ENCODE measurements around the gene GTF2H1. TPM values are rescaled to one million over a fixed set of nuclear protein-coding genes. Genes with fewer than 3 reads are reported as not detected.
A peak's percentile ranks its signal among the peaks of the same experiment; 100 is the strongest.

Gene GTF2H1
- total RNA-seq, 1 experiment from 2014 or later = 83.4 TPM

GRCh38 chr11:18392434-18393321 is 70.3 kb downstream of the GTF2H1 start:
- H3K27me3 Mint-ChIP-seq (ENCODE audit: insufficient read depth, unreplicated experiment) = no peaks in the 10 kb centered on the region
- H3K4me1 Mint-ChIP-seq (ENCODE audit: insufficient read depth, unreplicated experiment) = peaks cover 18% of the 10 kb centered on the region
- BruUV-seq (replicated peaks) = no TSS peak
- H3K9me3 Mint-ChIP-seq (ENCODE audit: unreplicated experiment) = no peaks in the 10 kb centered on the region
- ChIA-PET CTCF (interaction anchor here (0.5 to 1.5 kb wide), 6 partner anchors 9 to 278 kb away, joined by 3 to 5 read pairs (median 4); no protein-coding TSS in a partner anchor), POLR2A (interaction anchor here (5.4 to 7.4 kb wide), 4 partner anchors 9 to 135 kb away, joined by 80 to 331 read pairs (median 152); partner anchors contain the start of genes GTF2H1, HPS5 and TSG101)
- intact Hi-C loops (cut with micrococcal nuclease) = no loop called here
- peak overlapping the region; percentile 49 for H3K4me3 Mint-ChIP-seq (ENCODE audit: unreplicated experiment)
- TF ChIP-seq CTCF (IDR thresholded peaks at IDR 0.05; ENCODE audit: unreplicated experiment) = no peak
- DNase-seq (ENCODE audit: unreplicated experiment) = peak; percentile 71
- H3K27ac Mint-ChIP-seq (ENCODE audit: low read depth, unreplicated experiment) = peak overlapping the region; percentile 88
- H3K36me3 Mint-ChIP-seq (ENCODE audit: insufficient read depth, unreplicated experiment) = peaks cover 31% of the 10 kb centered on the region

GRCh38 chr11:18393581-18394274 is 71.4 kb downstream of the GTF2H1 start:
- TSS peak; percentile 91 for BruUV-seq (replicated peaks)
- H3K27ac Mint-ChIP-seq (ENCODE audit: low read depth, unreplicated experiment) = peak overlapping the region; percentile 97
- ChIA-PET CTCF (interaction anchor here (0.6 to 2.5 kb wide), 5 partner anchors 10 to 279 kb away, joined by 3 to 24 read pairs (median 5); no protein-coding TSS in a partner anchor), POLR2A (interaction anchor here (0.6 to 7.4 kb wide), 29 partner anchors 10 to 1546 kb away, joined by 3 to 331 read pairs (median 4); partner anchors contain the start of genes GTF2H1, HPS5, SAA1 and SAA2)
- peaks cover 41% of the 10 kb centered on the region for H3K36me3 Mint-ChIP-seq (ENCODE audit: insufficient read depth, unreplicated experiment)
- peaks cover 18% of the 10 kb centered on the region for H3K4me1 Mint-ChIP-seq (ENCODE audit: insufficient read depth, unreplicated experiment)
- H3K27me3 Mint-ChIP-seq (ENCODE audit: insufficient read depth, unreplicated experiment) = no peaks in the 10 kb centered on the region
- DNase-seq (ENCODE audit: unreplicated experiment) = no peak
- peak overlapping the region; percentile 97 for H3K4me3 Mint-ChIP-seq (ENCODE audit: unreplicated experiment)
- TF ChIP-seq CTCF (IDR thresholded peaks at IDR 0.05; ENCODE audit: unreplicated experiment) = no peak
- intact Hi-C loops (cut with micrococcal nuclease) = loop anchor here (1.0 to 2.0 kb wide), 2 partner anchors 9 to 71 kb away; partner anchors contain the start of genes GTF2H1 and HPS5
- no peaks in the 10 kb centered on the region for H3K9me3 Mint-ChIP-seq (ENCODE audit: unreplicated experiment)

- intact Hi-C loops (cut with micrococcal nuclease) = loop anchor here (1.0 to 2.0 kb wide), 2 partner anchors 10 to 72 kb away; partner anchors contain the start of genes GTF2H1 and HPS5
- Mint-ChIP-seq H3K4me3 (ENCODE audit: unreplicated experiment) (peak within 1 kb of the TSS; percentile 97), H3K9me3 (ENCODE audit: unreplicated experiment) (no peaks in the 10 kb centered on the region), H3K36me3 (ENCODE audit: insufficient read depth, unreplicated experiment) (peaks cover 48% of the 10 kb centered on the region), H3K27me3 (ENCODE audit: insufficient read depth, unreplicated experiment) (no peaks in the 10 kb centered on the region), H3K4me1 (ENCODE audit: insufficient read depth, unreplicated experiment) (peaks cover 18% of the 10 kb centered on the region), H3K27ac (ENCODE audit: low read depth, unreplicated experiment) (peak within 1 kb of the TSS; percentile 97)
- DNase-seq (ENCODE audit: unreplicated experiment) = peak; percentile 97
- CTCF ChIA-PET = interaction anchor here (0.7 to 2.5 kb wide), 6 partner anchors 10 to 380 kb away, joined by 3 to 24 read pairs (median 4); no protein-coding TSS in a partner anchor
- no peak for TF ChIP-seq CTCF (IDR thresholded peaks at IDR 0.05; ENCODE audit: unreplicated experiment)
- no TSS peak for BruUV-seq (replicated peaks)
- POLR2A ChIA-PET = interaction anchor here (0.6 to 7.4 kb wide), 40 partner anchors 11 to 1545 kb away, joined by 3 to 331 read pairs (median 4); partner anchors contain the start of genes GTF2H1, HPS5, SAA1 and SAA2
These were observed 72.0 kb downstream of the GTF2H1 start, which contains the start of gene LDHA for GRCh38 chr11:18394275-18394927. Gene LDHA, plus strand, starts transcription at chr11:18394563. Its CDS starts 2,280 bp downstream, at chr11:18396843.
